NCI-H82 (cell line): ENCODE results near the gene ARHGEF16.

ENCODE experiments used
- DNase-seq: peaks from one replicate; lab custom pipeline; 2025; lab: John Stamatoyannopoulos, UW

The ARHGEF16 gene

DNA sequence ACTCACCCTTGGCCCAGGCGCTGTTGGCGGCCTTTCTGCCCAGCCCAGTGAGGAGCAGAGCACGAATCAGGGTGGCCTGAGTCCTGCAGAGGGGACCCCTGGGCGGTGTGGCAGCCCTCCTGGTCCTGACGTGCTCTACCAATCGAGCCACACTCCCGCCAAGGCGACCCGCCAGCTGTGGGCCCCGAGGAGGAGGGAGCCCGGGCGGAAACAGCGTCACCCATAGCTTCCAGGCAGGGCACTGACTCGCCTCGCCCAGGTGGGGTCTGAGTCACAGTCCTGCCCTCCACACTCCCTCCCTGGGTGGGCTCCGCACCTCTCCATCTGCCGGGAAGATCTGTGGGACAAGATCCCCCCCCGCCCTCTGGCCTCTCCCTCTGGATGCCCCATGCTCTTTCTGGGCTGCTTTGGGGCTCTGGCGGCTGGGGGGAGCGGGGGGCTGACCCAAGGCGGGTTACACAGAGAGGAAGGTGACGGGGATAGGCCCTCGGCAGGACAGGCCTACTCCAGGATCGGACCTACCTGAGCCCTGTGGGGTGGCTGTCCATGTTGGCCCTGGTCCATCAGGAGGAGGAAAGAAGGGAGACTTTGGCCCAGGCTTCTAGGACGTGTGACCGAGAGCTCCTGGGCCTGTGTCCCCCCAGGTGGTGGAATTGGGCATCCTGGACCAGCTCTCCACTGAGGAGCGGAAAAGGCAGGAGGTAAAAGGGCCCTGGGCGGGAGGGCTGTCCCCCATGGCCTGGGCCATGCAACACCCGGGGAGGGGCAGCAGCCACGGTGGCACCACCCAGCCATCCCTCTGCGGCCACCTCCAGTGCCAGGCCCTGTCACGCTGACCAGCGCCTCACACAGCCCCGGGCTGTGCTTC lies 14.0 kb downstream of the ARHGEF16 start:
- no peak for DNase-seq

DNA sequence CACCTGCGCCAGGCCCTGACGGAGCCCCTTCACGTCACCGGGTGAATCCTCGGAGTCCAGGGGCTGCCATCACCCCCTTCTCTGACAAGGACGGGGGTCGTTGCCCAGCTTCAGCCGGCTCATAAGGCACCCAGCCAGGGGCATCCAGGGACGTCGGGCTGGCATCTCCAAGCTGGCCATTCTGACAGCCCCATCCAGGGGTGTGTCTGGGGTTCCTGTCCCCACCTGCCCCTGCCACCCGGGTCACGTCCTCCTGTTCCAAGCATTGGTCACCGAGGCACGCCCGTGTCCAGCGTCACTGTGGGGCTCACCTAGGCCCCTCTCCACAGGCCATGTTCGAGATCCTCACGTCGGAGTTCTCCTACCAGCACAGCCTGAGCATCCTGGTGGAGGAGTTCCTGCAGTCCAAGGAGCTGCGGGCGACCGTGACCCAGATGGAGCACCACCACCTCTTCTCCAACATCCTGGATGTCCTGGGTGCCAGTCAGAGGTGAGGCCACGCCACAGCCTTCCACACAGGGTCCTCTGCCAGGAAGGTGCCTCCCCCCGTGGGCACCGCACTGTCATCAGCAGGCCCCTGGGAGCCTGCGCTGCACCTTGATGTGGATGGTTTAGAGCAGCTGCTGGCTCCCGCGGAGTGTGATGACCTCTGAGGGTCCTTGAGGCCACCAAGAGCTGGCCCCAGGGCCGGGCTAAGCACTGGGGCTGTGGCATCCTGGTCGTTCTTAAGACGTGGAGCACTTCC lies 14.8 kb downstream of the ARHGEF16 start:
- DNase-seq = no peak

DNA sequence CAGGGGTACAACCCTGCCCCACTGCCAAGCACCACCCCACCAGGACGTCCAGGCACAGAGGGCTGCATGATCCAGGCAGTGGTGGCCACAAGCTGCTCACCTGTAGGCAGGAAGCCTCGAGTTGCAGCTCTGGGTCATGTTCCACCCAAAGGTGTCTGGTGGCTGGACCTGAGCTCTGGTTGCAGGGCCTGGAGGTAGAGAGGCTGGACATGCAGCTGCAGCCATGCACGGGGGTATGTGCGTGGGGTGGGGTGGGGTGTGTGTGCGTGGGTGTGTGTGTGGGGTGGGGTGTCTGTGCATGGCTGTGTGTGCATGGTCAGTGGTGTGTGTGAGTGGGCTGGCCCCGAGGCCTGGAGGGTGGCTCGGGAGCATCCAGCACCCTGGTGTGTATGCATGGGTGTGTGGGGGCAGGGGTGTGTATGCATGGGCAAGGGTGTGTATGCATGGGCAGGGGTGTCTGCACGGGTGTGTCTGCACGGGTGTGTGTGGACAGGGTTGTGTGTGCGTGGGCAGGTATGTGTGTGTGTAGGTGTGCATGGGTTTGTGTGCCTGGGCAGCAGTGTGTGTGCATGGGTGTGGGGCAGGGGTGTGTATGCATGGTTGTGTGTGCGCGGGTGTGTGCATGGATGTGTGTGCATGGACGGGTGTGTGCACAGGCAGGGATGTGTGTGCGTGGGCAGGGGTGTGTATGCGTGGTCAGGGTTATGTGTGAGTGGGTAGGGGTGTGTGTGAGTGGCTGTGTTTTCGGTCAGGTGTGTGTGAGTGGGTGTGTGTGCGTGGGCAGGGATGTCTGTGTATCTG lies 15.6 kb downstream of the ARHGEF16 start:
- no peak for DNase-seq

DNA sequence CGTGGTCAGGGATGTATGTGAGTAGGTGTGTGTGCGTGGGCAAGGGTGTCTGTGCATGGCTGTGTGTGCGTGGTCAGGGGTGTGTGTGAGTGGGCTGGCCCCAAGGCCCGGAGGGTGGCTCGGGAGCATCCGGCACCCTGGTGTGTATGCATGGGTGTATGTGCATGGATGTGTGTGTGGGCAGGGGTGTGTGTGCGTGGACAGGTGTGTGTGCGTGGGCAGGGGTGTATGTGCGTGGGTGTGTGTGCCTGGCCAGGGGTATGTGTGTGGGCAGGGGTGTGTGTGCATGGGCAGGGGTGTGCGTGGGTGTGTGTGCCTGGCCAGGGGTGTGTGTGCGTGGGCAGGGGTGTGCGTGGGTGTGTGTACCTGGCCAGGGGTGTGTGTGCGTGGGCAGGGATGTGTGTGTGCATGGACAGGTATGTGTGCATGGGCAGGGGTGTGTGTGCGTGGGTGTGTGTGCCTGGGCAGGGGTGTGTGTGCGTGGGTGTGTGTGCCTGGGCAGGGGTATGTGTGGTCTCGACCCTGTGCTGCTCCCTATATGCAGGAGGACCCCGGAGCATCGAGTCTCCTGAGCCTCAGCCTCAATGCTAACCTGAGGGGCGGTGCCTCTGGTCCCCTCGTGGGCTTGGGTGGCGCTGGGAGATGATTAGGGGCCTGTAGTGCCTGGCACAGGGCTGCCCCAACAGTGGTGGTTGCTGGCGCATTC lies 16.3 kb downstream of the ARHGEF16 start:
- no peak for DNase-seq

DNA sequence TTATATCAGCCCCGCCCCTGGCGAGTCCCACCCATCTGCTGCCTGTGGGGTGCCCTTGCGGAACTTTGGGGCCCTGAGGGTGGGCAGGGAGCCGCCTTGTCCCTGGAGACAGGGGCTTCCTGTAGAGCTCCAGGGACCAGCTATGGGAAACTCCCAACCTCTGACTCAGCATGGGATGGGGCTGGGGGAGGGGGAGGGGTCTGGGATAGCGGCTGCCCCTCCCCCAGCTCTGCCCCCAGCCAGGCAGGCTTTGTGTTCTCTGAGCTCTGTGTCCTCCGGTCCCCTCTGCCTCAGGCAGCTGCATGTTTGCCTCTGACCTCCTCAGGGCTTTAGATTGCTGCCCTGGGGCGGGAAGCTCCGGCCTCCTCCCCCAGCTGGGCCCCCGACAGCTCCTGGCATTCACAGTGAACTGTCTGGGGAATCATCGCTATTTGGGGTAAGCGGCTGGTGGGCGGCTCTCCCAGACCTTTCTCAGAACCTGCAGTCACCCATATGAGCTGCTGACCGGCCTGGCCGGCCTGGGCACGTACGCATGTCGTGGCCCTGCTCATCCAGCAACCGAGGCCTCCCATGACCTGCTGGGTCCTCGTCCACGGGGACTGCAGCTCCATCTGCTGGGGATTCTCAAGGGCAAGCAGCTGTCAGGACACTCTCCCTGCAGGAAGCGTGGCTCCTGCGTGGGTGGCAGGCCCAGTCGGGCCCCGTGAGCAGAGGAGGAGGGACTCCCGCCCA lies 17.1 kb downstream of the ARHGEF16 start:
- peak; percentile 25 for DNase-seq

DNA sequence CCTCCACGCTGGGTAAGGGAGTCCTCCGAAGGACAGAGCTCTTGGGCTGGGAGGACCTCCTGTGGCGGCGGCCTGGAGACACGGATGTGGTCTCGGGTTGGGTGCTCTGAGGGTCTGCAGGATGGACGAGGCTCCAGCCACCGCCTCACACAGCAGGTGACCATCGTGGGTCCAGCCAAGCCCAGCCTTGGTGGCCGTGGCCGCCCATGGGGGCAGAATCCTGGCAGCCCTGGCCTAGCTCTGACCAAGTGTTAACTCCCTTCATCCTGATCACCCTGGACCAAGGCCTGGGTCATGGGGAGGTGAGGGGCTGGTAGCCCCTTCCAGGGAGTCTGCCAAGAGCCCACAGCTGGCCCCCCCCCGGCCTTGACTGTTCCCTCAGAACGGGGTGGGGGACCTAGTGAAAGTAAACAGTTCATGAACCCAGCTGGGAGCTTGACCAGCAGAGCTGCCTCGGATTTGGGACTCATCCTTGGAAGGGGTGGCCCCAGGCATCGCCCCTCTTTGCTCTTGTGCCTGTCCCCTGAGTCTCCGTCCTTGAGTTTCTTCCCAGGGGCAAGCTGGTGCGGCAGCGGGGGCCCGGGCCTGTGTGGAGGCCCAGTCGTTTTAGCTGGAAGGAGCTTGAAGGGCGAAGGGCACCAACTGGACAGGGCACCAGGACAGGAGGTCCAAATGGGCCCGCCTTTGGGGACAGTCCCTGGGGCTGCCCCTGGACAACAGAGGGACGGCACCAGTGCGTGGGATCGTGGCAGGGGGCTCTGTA lies 17.8 kb downstream of the ARHGEF16 start:
- DNase-seq = no peak

DNA sequence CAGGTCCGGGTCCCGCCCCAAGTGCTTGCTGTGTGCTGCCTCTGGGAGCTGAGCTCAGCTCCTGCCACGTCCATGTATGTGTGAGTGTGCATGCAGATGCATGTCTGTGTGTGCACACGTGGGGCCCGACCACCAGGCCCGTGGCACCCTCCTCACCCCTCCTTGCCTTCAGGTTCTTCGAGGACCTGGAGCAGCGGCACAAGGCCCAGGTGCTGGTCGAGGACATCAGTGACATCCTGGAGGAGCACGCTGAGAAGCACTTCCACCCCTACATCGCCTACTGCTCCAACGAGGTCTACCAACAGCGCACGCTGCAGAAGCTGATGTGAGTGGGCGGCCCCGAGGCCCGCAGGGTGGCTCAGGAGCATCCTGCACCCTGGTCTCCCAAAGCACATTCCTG lies 18.4 kb downstream of the ARHGEF16 start:
- DNase-seq = no peak

DNA sequence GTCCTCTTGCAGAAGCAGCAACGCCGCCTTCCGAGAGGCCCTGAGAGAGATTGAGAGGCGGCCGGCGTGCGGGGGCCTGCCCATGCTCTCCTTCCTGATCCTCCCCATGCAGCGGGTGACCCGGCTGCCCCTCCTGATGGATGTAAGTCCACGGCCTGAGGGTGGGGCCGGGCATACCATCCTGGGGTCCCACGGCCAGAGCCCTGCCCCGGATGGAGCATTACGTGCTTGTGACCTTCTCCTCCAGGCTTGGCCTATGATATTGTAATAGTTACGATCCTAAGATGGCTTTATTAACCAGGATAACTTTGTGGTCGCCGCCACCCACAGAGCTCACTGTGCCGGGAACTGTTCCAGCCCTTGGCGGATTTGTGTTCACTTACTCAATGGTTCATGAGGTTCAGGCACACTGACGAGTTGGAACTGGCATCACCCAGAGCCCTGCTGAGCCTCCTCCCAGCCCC lies 18.9 kb downstream of the ARHGEF16 start:
- no peak for DNase-seq

DNA sequence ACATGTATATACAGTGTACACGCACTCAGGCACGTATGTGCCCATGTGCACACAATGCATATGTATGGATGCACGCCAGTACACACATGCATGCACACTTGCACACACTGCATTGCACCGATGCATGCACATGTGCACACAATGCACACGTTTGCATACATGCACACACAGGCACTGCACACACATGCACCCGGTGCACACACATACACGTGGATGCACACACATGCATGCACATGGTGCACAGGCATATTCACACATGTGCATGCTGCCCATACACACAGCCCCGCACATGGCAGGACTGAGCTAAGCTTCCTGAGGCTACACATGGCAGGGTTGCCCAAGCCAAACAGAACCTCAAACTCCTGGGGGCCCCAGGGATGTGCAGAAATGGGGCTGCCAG lies 19.6 kb downstream of the ARHGEF16 start:
- DNase-seq = no peak

DNA sequence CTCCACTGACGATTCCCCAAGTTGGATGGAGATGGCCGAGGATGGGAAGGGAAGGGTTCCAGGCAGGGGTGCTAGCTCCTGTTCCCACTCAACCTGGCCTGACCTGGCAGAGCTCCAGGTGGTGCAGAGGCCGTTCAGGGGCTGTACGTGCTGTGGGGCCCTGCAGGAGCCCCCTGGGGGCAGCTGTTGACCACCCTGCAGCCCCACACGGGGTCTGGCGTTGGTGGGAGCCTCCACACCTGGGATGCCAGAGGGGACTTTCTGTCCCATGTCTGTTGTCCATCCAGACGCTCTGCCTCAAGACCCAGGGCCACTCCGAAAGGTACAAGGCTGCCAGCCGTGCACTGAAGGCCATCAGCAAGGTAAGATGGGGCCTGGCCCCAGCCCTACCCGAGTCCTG lies 20.0 kb downstream of the ARHGEF16 start:
- no peak for DNase-seq

DNA sequence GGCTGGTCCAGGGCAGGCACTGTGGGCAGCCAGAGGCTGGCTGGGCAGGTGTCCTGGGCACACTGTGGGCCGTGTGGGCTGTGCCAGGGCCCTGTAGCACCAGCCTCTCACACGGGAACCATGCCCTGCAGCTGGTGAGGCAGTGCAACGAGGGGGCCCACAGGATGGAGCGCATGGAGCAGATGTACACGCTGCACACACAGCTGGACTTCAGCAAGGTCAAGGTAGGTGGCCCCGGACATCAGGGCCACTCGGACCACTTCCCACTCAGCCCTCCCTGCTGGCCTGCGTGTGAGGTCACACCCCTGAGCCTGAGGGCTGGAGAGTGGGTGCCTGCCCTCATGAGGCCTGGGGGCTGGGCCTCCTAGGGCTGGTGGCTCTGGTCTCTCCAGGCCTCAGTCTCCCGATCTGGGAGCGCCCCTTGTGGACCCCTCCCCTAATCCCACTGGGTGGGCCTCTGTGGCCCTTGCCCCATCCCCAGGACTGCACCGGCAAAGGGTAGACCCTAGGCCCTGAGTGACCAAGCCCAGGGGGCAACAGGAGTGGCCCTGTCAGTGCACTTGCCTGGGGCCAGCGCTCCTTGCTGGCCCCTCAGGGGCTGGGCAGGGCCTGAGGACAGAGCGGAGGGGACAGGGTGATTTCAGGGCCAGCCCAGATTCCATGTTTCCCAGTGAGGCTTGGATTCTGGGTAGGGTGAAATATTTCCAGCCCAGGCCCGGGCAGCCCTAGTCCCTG lies 21.5 kb downstream of the ARHGEF16 start:
- no peak for DNase-seq

DNA sequence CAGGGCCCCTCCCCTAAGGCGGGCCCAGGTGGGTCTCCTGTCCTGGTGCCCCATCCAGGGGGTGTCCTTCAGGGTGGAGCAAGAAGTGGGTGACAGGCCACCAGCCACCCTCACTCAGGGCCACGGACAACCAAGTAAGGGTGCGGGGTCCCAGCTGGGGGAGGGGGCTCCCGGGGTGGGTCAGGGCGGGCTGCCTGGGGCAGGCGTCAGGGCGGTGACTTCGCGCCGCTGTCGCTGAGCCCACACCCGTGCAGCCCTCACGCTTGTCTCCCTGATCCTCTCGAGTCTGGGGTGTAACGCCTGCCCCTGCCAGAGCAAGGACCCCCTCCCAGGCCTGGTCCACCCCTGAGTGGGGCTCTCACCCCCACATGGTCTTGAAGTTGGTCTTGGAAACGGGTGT lies 22.2 kb downstream of the ARHGEF16 start:
- DNase-seq = no peak

DNA sequence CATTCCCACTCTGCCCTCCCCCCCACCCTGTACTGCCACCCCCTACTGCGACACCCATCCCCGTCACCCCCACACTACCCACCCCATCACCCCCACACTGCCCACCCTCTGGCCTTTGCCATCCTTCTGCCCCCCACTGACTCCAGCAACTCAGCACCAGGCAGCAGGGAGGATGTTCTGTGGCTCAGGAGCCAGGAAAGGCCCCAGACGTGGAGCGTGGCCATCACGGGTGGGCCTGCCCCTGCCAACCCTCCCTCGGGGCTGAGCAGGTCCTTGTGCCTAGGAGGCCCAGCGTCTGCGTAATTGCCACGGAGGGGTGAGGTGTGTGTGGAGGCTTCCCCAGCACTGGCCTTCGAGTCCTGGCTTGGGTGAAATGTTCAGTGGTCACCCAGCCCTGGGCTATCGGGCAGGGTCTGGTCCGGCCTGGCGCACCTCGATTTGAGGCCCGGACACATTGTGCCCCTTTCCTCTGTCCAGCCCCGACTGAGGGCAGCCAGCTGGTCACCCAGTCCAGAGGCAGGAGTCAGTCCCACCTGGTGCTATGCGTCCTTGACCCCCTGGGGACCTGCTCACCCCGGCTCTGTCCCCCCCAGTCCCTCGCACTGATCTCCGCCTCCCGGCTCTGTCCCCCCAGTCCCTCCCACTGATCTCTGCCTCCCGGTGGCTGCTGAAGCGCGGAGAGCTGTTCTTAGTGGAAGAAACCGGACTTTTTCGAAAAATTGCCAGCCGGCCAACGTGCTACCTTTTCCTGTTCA lies 23.0 kb downstream of the ARHGEF16 start:
- DNase-seq = peak; percentile 31

DNA sequence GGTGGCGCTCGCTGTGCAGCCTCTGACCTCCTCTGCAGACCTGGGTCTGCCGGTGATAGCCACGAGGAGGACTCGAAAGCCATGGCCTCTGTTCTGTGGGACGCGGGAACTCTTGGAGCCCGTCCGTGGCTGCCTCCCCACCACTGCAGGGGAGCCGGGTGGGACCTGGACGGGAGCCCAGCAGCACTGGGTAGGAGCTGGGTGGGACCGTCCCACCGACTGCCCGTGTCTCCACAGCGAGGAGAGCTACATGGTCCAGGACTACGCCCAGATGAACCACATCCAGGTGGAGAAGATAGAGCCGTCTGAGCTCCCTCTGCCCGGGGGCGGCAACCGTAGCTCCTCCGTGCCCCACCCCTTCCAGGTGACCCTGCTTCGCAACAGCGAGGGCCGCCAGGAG lies 23.7 kb downstream of the ARHGEF16 start:
- no peak for DNase-seq

DNA sequence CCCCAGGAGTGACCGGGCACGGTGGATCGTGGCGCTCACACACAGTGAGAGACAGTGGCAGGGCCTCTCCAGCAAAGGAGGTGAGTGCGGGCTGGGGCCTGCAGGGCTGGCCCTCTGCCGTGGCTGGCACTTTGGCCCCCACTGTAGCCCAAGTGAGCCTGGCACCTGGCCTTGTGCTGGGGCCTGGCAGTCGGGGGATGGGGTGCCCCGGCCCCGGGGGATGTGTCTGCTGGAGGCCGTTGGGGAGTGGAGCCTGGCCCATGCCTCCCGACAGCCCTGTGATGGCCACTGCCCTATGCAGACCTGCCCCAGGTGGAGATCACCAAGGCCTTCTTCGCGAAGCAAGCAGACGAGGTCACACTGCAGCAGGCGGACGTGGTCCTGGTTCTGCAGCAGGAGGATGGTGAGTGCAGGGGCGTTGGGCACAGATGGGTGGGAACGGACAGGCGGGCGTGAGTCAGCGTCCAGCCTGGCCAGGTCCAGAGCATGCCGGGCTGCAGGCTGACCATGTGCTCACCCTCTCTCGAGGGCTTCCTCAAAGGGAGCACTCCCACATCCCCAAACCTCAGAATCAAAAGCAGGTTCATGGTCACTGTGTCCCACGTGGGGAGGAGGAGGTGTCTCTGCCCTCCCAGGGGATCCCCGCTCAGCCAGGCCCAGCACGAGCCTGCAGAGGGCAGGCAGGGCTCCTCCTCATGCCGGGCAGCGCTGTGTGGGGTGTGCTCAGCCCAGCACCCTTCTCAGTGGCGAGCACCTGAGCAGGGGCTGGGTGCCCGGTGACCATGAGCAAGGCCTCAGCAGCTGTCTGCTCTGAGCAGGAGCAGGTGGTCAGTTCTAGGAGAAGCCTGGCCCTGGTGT lies 25.3 kb downstream of the ARHGEF16 start:
- no peak for DNase-seq

DNA sequence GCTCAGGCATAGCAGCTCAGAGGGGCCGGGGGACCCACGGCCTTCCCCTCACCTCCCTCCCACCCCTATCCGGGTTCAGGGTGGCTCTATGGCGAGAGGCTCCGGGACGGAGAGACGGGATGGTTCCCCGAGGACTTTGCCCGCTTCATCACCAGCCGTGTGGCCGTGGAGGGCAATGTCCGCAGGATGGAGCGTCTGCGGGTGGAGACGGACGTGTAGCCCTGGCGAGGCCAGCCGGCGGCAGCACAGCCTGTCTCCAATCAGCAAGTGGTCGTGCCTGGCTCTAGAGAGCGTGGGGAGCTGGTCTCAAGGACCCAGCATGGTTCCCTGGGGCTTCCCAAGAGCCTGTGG lies 25.9 kb downstream of the ARHGEF16 start:
- DNase-seq = no peak

DNA sequence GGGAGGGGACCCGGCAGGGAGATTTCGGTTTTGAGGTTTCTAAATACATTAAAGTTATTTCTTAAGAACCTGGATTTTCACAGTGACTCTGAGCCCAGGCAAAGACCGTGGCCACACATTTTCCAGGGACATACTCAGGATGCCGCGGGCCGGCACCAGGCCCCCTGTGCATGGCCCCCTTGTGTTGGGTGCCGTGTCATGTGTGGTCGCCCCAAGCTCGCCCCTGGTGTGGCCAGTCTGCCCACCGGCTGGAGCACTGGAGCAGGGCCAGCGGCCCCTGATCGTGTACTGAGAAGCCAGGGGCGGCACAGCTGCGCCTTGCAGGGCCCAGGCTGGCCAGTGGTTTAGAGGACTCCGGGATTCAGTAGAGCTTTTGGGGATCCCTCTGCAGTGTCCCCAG lies 26.6 kb downstream of the ARHGEF16 start:
- DNase-seq = no peak

DNA sequence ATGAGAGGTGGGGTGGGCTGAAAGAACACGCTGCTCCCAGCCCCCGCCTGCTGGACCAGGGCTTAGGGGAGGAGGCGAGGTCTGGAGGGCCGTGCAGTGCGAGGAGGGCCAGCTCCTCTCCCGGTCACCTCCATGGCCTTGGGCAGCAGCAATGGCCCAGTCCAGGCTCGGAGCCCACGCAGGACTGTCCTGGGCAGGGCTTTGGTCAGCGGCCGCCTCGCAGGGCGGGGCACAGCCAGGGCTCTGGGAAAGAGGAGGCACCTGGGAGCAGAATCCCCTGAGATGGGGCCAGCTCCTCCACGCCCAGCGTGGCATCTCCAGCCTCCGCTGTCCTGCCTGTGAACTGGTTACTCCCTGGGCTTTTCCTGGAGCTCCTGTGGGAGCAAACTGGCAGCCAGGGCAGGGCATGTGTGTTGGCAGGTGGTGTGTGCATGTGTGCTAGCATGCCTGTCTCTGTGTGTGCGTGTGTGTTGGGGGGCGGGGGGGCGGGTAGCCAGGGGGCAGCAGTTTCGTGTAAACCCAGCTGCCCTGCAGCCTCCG lies 27.4 kb downstream of the ARHGEF16 start:
- no peak for DNase-seq
